ENCODE results near the gene MOB2. TPM values are rescaled to one million over a fixed set of nuclear protein-coding genes. Genes with fewer than 3 reads are reported as not detected.

MOB2 gene
- total RNA-seq, 2 experiments from 2014 or later, result 22.4 to 27.5 TPM

- no peaks in the 10 kb centered on the region for H3K36me3 ChIP-seq (ENCODE audit: insufficient read depth, low read length)
- no peak overlapping the region for H2AFZ ChIP-seq (ENCODE audit: low read length)
- H3K9me2 ChIP-seq (ENCODE audit: insufficient read depth, low read length), result no peaks in the 10 kb centered on the region
- H3K4me1 ChIP-seq (ENCODE audit: insufficient read depth, low read length, poor library complexity, severe bottlenecking), result no peaks in the 10 kb centered on the region
- BruUV-seq (replicated peaks), result no TSS peak
- no peaks in the 10 kb centered on the region for H3K79me2 ChIP-seq (ENCODE audit: insufficient read depth, low read depth, low read length)
- DNase-seq (ENCODE audit: low spot score), result no peak
- POLR2A ChIA-PET, result no interaction called here
- H3K27ac ChIP-seq (ENCODE audit: low read depth, low read length, poor library complexity, severe bottlenecking), result no peak overlapping the region
- CTCF ChIA-PET (ENCODE audit: unreplicated experiment), result no interaction called here
- intact Hi-C loops (cut with micrococcal nuclease; ENCODE audit: unreplicated experiment), result no loop called here
- H4K20me1 ChIP-seq (ENCODE audit: insufficient read depth, low read length), result no peaks in the 10 kb centered on the region; the same call in 1 of the 2 replicates
- no peak for TF ChIP-seq CTCF (conservative IDR thresholded peaks at IDR 0.05; ENCODE audit: low read length)
- TF ChIP-seq EZH2phosphoT487 (IDR thresholded peaks at IDR 0.05; ENCODE audit: borderline replicate concordance, low read depth, low read length), result no peak
- H3K9me3 ChIP-seq (ENCODE audit: low read length), result no peaks in the 10 kb centered on the region
- no peak overlapping the region for H3K4me3 ChIP-seq (ENCODE audit: low read depth, low read length, poor library complexity, severe bottlenecking)
- H3K4me2 ChIP-seq (ENCODE audit: low read length), result no peak overlapping the region
Observed at GRCh38 chr11:1480555-1481482, 5.8 kb downstream of the MOB2 start.

- Histone ChIP-seq H3K4me2 (ENCODE audit: low read length) (no peak overlapping the region), H3K27ac (ENCODE audit: low read depth, low read length, poor library complexity, severe bottlenecking) (no peak overlapping the region), H3K4me3 (ENCODE audit: low read depth, low read length, poor library complexity, severe bottlenecking) (no peak overlapping the region), H3K36me3 (ENCODE audit: insufficient read depth, low read length) (no peaks in the 10 kb centered on the region), H2AFZ (ENCODE audit: low read length) (no peak overlapping the region), H3K4me1 (ENCODE audit: insufficient read depth, low read length, poor library complexity, severe bottlenecking) (no peaks in the 10 kb centered on the region), H4K20me1 (ENCODE audit: insufficient read depth, low read length) (no peaks in the 10 kb centered on the region; the same call in 1 of the 2 replicates), H3K9me3 (ENCODE audit: low read length) (no peaks in the 10 kb centered on the region), H3K9me2 (ENCODE audit: insufficient read depth, low read length) (no peaks in the 10 kb centered on the region), H3K79me2 (ENCODE audit: insufficient read depth, low read depth, low read length) (no peaks in the 10 kb centered on the region)
- ChIA-PET POLR2A (no interaction called here), CTCF (ENCODE audit: unreplicated experiment) (no interaction called here)
- no TSS peak for BruUV-seq (replicated peaks)
- intact Hi-C loops (cut with micrococcal nuclease; ENCODE audit: unreplicated experiment), result no loop called here
- no peak for DNase-seq (ENCODE audit: low spot score)
- TF ChIP-seq EZH2phosphoT487 (IDR thresholded peaks at IDR 0.05; ENCODE audit: borderline replicate concordance, low read depth, low read length), result no peak
Observed at GRCh38 chr11:1480191-1480554, 6.4 kb downstream of the MOB2 start.

GRCh38 chr11:1479678-1480118 is 6.9 kb downstream of the MOB2 start:
- DNase-seq (ENCODE audit: low spot score), result no peak
- no peak overlapping the region for H3K27ac ChIP-seq (ENCODE audit: low read depth, low read length, poor library complexity, severe bottlenecking)
- no TSS peak for BruUV-seq (replicated peaks)
- ChIA-PET CTCF (ENCODE audit: unreplicated experiment) (no interaction called here), POLR2A (no interaction called here)
- H3K9me2 ChIP-seq (ENCODE audit: insufficient read depth, low read length), result no peaks in the 10 kb centered on the region
- intact Hi-C loops (cut with micrococcal nuclease; ENCODE audit: unreplicated experiment), result no loop called here
- TF ChIP-seq EZH2phosphoT487 (IDR thresholded peaks at IDR 0.05; ENCODE audit: borderline replicate concordance, low read depth, low read length) (no peak), CTCF (conservative IDR thresholded peaks at IDR 0.05; ENCODE audit: low read length) (no peak)
- no peak overlapping the region for H3K4me2 ChIP-seq (ENCODE audit: low read length)
- H3K36me3 ChIP-seq (ENCODE audit: insufficient read depth, low read length), result no peaks in the 10 kb centered on the region
- no peaks in the 10 kb centered on the region for H4K20me1 ChIP-seq (ENCODE audit: insufficient read depth, low read length)
- H3K4me1 ChIP-seq (ENCODE audit: insufficient read depth, low read length, poor library complexity, severe bottlenecking), result no peaks in the 10 kb centered on the region
- H3K9me3 ChIP-seq (ENCODE audit: low read length), result no peaks in the 10 kb centered on the region
- H3K4me3 ChIP-seq (ENCODE audit: low read depth, low read length, poor library complexity, severe bottlenecking), result no peak overlapping the region
- no peaks in the 10 kb centered on the region for H3K79me2 ChIP-seq (ENCODE audit: insufficient read depth, low read depth, low read length)
- H2AFZ ChIP-seq (ENCODE audit: low read length), result no peak overlapping the region
